ENCODE data around the gene GINM1.
A peak's percentile ranks its signal among the peaks of the same experiment; 100 is the strongest.

DNA sequence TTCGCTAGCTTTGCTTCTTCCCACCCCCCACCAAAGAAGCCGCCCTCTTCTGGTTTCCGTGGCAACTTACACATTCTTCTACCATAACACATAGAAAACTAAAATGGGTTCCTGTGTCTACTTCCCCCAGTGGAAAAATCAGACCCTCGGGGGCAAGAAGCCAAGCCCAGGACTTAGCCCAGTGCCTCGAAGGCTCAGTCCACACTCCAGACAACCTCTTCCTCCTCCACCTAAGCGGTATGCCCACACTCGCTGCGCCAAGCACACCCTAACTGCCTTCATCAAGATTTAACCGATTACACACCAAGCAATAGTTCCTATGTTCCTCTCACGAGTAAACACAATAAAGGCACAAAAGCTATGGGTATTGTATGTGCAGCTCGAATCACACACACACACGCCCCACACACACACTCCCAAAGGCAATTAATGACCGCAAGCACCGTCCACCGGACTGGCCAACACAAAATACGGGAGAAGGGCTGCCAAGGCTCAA, 20.9 kb upstream of the GINM1 start:
- TF ChIP-seq, protein P1, sequence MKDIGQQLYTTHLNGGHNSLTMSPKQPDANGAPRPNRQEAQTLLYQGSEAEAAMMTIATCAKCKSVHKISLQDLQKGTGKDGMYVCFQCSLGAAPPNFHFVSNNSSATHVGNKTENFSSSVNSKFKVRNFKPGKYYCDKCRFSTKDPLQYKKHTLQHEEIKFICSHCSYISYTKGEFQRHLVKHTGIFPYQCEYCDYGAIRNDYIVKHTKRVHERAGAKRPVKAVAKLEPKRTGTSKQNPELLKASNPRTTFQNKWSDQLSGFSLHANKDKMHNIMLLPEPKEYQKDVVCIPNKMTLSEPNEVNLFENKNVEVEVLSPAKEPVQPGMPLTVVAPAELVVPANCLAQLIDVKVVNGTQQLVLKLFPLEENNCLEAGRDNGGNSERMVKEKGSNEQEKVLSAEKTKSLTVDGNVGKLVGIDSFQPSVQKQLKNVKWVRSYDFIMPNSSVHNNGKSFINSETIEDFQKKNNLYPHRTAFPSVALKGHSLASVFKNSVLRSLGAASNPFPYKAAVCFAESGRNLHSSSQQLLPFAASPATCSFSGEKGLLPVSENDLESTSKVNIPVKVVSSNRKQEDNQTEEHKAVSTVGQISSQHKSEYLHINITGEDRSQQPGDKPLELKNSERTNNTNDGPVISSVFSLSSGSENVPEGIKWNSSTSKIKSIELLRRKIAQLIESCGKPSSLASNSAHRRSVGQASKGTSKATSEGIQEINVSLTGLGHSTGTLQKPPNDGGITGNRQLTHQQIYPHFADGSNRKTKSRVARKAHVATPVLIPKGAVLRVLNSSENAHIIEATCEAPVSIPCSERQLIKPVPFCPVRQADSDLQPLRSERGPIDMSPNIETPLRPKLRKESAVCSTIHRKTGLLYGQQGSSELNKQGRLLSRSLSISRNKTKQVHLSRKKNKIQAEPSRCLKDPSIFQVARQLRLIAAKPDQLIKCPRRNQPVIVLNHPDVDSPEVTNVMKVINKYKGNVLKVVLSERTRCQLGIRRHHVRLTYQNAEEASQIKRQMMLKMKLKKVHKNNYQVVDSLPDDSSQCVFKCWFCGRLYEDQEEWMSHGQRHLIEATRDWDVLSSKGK (CRISPR knock-in tag; IDR thresholded peaks at IDR 0.05) = no peak
- no peak for TF ChIP-seq JUND (IDR thresholded peaks at IDR 0.05; ENCODE audit: borderline replicate concordance, low read depth, low read length)
- TF ChIP-seq JUND (tag; IDR thresholded peaks at IDR 0.05; ENCODE audit: borderline replicate concordance, low read depth, low read length) = no peak
- TF ChIP-seq POLR2AphosphoS5 (IDR thresholded peaks at IDR 0.05; ENCODE audit: control insufficient read depth, insufficient read depth, low read depth, low read length) = no peak
- TF ChIP-seq GATA2 (CRISPR knock-in tag; IDR thresholded peaks at IDR 0.05) = peak; percentile 48
- TF ChIP-seq, protein P2, sequence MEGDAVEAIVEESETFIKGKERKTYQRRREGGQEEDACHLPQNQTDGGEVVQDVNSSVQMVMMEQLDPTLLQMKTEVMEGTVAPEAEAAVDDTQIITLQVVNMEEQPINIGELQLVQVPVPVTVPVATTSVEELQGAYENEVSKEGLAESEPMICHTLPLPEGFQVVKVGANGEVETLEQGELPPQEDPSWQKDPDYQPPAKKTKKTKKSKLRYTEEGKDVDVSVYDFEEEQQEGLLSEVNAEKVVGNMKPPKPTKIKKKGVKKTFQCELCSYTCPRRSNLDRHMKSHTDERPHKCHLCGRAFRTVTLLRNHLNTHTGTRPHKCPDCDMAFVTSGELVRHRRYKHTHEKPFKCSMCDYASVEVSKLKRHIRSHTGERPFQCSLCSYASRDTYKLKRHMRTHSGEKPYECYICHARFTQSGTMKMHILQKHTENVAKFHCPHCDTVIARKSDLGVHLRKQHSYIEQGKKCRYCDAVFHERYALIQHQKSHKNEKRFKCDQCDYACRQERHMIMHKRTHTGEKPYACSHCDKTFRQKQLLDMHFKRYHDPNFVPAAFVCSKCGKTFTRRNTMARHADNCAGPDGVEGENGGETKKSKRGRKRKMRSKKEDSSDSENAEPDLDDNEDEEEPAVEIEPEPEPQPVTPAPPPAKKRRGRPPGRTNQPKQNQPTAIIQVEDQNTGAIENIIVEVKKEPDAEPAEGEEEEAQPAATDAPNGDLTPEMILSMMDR (IDR thresholded peaks at IDR 0.05 in 2 of 3, conservative IDR thresholded peaks at IDR 0.05 in 1 of 3; ENCODE audit: insufficient read depth in 2 of 3, low read depth in 1 of 3, low read length in 3 of 3) = peak; percentile 15 to 46 (median 33); a peak in 3 of 6 replicates
- TF ChIP-seq, protein P3, sequence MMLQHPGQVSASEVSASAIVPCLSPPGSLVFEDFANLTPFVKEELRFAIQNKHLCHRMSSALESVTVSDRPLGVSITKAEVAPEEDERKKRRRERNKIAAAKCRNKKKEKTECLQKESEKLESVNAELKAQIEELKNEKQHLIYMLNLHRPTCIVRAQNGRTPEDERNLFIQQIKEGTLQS (IDR thresholded peaks at IDR 0.05) = no peak
- TF ChIP-seq, protein P3 (CRISPR knock-in tag; conservative IDR thresholded peaks at IDR 0.05) = no peak
- TF ChIP-seq, protein P4, sequence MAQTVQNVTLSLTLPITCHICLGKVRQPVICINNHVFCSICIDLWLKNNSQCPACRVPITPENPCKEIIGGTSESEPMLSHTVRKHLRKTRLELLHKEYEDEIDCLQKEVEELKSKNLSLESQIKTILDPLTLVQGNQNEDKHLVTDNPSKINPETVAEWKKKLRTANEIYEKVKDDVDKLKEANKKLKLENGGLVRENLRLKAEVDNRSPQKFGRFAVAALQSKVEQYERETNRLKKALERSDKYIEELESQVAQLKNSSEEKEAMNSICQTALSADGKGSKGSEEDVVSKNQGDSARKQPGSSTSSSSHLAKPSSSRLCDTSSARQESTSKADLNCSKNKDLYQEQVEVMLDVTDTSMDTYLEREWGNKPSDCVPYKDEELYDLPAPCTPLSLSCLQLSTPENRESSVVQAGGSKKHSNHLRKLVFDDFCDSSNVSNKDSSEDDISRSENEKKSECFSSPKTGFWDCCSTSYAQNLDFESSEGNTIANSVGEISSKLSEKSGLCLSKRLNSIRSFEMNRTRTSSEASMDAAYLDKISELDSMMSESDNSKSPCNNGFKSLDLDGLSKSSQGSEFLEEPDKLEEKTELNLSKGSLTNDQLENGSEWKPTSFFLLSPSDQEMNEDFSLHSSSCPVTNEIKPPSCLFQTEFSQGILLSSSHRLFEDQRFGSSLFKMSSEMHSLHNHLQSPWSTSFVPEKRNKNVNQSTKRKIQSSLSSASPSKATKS (CRISPR knock-in tag; IDR thresholded peaks at IDR 0.05) = no peak
- no peak for TF ChIP-seq NRF1 (conservative IDR thresholded peaks at IDR 0.05 in 1 of 2, IDR thresholded peaks at IDR 0.05 in 1 of 2)

Data from K562 (cell line).